ENCODE data around the gene PNMA6E.

GRCh38 chrX:153430796-153431195 is 29.6 kb upstream of the PNMA6E start:
- no peak for TF ChIP-seq CTCF (IDR thresholded peaks at IDR 0.05)
- TF ChIP-seq EZH2 (IDR thresholded peaks at IDR 0.05; ENCODE audit: borderline replicate concordance, insufficient read depth, low read depth, low read length, poor library complexity, severe bottlenecking), result no peak

Measured in B cell (primary cell).